Measurements from ENCODE around the gene MALT1. TPM values are rescaled to one million over a fixed set of nuclear protein-coding genes. Genes with fewer than 3 reads are reported as not detected.

MALT1 gene
- total and polyA plus RNA-seq, 2 experiments from 2014 or later: 5.2 to 18.8 TPM

- H3K4me3 Mint-ChIP-seq: no peak overlapping the region
- Histone ChIP-seq H3K4me2 (no peak overlapping the region), H3K27me3 (ENCODE audit: insufficient read depth) (no peaks in the 10 kb centered on the region), H3K9me2 (ENCODE audit: insufficient read depth) (no peaks in the 10 kb centered on the region), H3K4me3 (no peak overlapping the region), H3K36me3 (ENCODE audit: insufficient read depth) (peaks cover 4% of the 10 kb centered on the region; the same call in 1 of the 2 replicates), H3K79me2 (replicated peaks; ENCODE audit: insufficient read depth) (no peaks in the 10 kb centered on the region), H3K27ac (ENCODE audit: low read depth) (no peak overlapping the region), H3K4me1 (ENCODE audit: insufficient read depth) (no peaks in the 10 kb centered on the region), H2AFZ (no peak overlapping the region), H3F3A (replicated peaks; ENCODE audit: low read depth) (no peaks in the 10 kb centered on the region), H4K20me1 (replicated peaks; ENCODE audit: insufficient read depth) (no peaks in the 10 kb centered on the region)
- H3K36me3 Mint-ChIP-seq (ENCODE audit: low read depth): peaks cover 39% of the 10 kb centered on the region
- TF ChIP-seq JUNB (IDR thresholded peaks at IDR 0.05; ENCODE audit: unreplicated experiment) (no peak), ZNF331 (CRISPR knock-in tag; IDR thresholded peaks at IDR 0.05; ENCODE audit: low read depth) (no peak), NANOG (IDR thresholded peaks at IDR 0.05; ENCODE audit: borderline replicate concordance) (no peak), CTCF (conservative IDR thresholded peaks at IDR 0.05; ENCODE audit: low read depth in 2 of 2) (no peak), STAT1 (IDR thresholded peaks at IDR 0.05; ENCODE audit: unreplicated experiment) (no peak), EZH2 (IDR thresholded peaks at IDR 0.05; ENCODE audit: low read depth, unreplicated experiment) (no peak), CREB1 (CRISPR knock-in tag; IDR thresholded peaks at IDR 0.05; ENCODE audit: low read depth) (no peak)
- no peak for DNase-seq (ENCODE audit: low spot score)
- no peaks in the 10 kb centered on the region for H3K4me1 Mint-ChIP-seq
- no peak for ATAC-seq
- peaks cover 3% of the 10 kb centered on the region for H3K27me3 Mint-ChIP-seq (ENCODE audit: insufficient read depth, low read depth, poor library complexity)
- H3K9me3 Mint-ChIP-seq: no peaks in the 10 kb centered on the region
- H3K27ac Mint-ChIP-seq: no peak overlapping the region
Measured at GRCh38 chr18:58745914-58746313, 74.6 kb downstream of the MALT1 start.

- Mint-ChIP-seq H3K27me3 (ENCODE audit: insufficient read depth, low read depth, poor library complexity) (peaks cover 3% of the 10 kb centered on the region), H3K4me1 (no peaks in the 10 kb centered on the region), H3K4me3 (no peak overlapping the region), H3K27ac (no peak overlapping the region), H3K36me3 (ENCODE audit: low read depth) (peaks cover 39% of the 10 kb centered on the region), H3K9me3 (no peaks in the 10 kb centered on the region)
- Histone ChIP-seq H3K27ac (ENCODE audit: low read depth) (no peak overlapping the region), H3F3A (replicated peaks; ENCODE audit: low read depth) (no peaks in the 10 kb centered on the region), H3K9me2 (ENCODE audit: insufficient read depth) (no peaks in the 10 kb centered on the region), H3K36me3 (ENCODE audit: insufficient read depth) (peaks cover 4% of the 10 kb centered on the region; the same call in 1 of the 2 replicates), H3K27me3 (ENCODE audit: insufficient read depth) (no peaks in the 10 kb centered on the region), H3K4me1 (ENCODE audit: insufficient read depth) (no peaks in the 10 kb centered on the region), H3K79me2 (replicated peaks; ENCODE audit: insufficient read depth) (no peaks in the 10 kb centered on the region), H2AFZ (no peak overlapping the region), H3K4me3 (no peak overlapping the region), H3K4me2 (no peak overlapping the region), H4K20me1 (replicated peaks; ENCODE audit: insufficient read depth) (no peaks in the 10 kb centered on the region)
- ATAC-seq (no peak), DNase-seq (ENCODE audit: low spot score) (no peak)
- TF ChIP-seq JUNB (IDR thresholded peaks at IDR 0.05; ENCODE audit: unreplicated experiment) (no peak), EZH2 (IDR thresholded peaks at IDR 0.05; ENCODE audit: low read depth, unreplicated experiment) (no peak), EZH2phosphoT487 (IDR thresholded peaks at IDR 0.05; ENCODE audit: unreplicated experiment) (no peak), STAT1 (IDR thresholded peaks at IDR 0.05; ENCODE audit: unreplicated experiment) (no peak), NANOG (IDR thresholded peaks at IDR 0.05; ENCODE audit: borderline replicate concordance) (no peak), ZNF462 (CRISPR knock-in tag; IDR thresholded peaks at IDR 0.05) (no peak), CTCF (conservative IDR thresholded peaks at IDR 0.05; ENCODE audit: low read depth in 2 of 2) (no peak)
Measured at GRCh38 chr18:58748899-58749595, 77.8 kb downstream of the MALT1 start.
